Astrocyte (in vitro differentiated cells and primary cell): ENCODE results near the gene HRH2.

Source experiments
- CTCF ChIP-seq: IDR thresholded peaks from 2 replicates; pipeline ENCODE4 v1.5.1; 2011; ENCODE audit warnings: low read depth, mild to moderate bottlenecking, inconsistent platforms, low read length, moderate library complexity; ENCODE audit not compliant: insufficient read depth
- EZH2 ChIP-seq: IDR thresholded peaks from 2 replicates; pipeline ENCODE4 v1.6.1; 2012; ENCODE audit warnings: mild to moderate bottlenecking, low read length, inconsistent platforms; ENCODE audit not compliant: insufficient read depth

GRCh38 chr5:175729829-175730277 is 72.0 kb downstream of the HRH2 start:
- peak; percentile 98 for TF ChIP-seq CTCF
- no peak for TF ChIP-seq EZH2
